Heart left ventricle (tissue), 16 donors: Measurements from ENCODE around the gene GBX2. TPM values are rescaled to one million over a fixed set of nuclear protein-coding genes. Genes with fewer than 3 reads are reported as not detected.

ENCODE experiments used
- ATAC-seq, 4 donors: fragments of 200-7000 bp; cut with Tn5 transposase; one replicate each; pipeline ENCODE4 v1.9.1; 2020 to 2022; ENCODE audit warnings: moderate library complexity in 4 of 4, mild to moderate bottlenecking in 3 of 4, moderate number of reproducible peaks in 1 of 4
- DNase-seq, 5 donors: peaks; one replicate each; pipeline ENCODE4 v3.0.0-alpha.2; 2020
- H3K27ac ChIP-seq, 12 donors: fragments of 200-600 bp; sonication (generic) in 4 of 12; one replicate each; pipeline versions ENCODE4 v1.5.0 to v1.8.0; 2016 to 2022; ENCODE audit warnings: mild to moderate bottlenecking in 2 of 12
- H3K27me3 ChIP-seq, 9 donors: fragments of 200-600 bp; sonication (generic) in 2 of 9; one replicate each; pipeline versions ENCODE4 v1.5.1 to v1.8.0; 2016 to 2022; ENCODE audit warnings: mild to moderate bottlenecking in 3 of 9
- H3K36me3 ChIP-seq, 9 donors: fragments of 200-600 bp; sonication (generic) in 2 of 9; one replicate each; pipeline versions ENCODE4 v1.5.0 to v1.8.0; 2018 to 2022; ENCODE audit warnings: mild to moderate bottlenecking in 2 of 9
- H3K4me1 ChIP-seq, 12 donors: fragments of 200-600 bp; sonication (generic) in 4 of 12; one replicate each; pipeline versions ENCODE4 v1.5.0 to v1.8.0; 2016 to 2022; ENCODE audit warnings: mild to moderate bottlenecking in 3 of 12
- H3K4me3 ChIP-seq, 12 donors: fragments of 200-600 bp; sonication (generic) in 4 of 12; one replicate each; pipeline versions ENCODE4 v1.5.0 to v1.8.0; 2017 to 2022; ENCODE audit warnings: mild to moderate bottlenecking in 9 of 12, moderate library complexity in 4 of 12
- H3K9me3 ChIP-seq, 12 donors: fragments of 200-600 bp; sonication (generic) in 4 of 12; one replicate each; pipeline versions ENCODE4 v1.5.0 to v1.8.0; 2016 to 2022; ENCODE audit warnings: mild to moderate bottlenecking in 1 of 12
- POLR2A ChIP-seq, 2 donors: fragments of 450-650 bp; IDR thresholded peaks; one replicate each; pipeline ENCODE4 v1.6.1; 2017; ENCODE audit warnings: antibody characterized with exemption in 2 of 2, mild to moderate bottlenecking in 2 of 2, moderate library complexity in 2 of 2
- WGBS, 4 donors: extraction: QIAGEN DNeasy Blood & Tissue Kit in 2 of 4; methylation state at CpG; one replicate each; pipeline versions ENCODE4 v1.1.5 to v1.1.7; 2013 to 2018; 5-methylcytosine and 5-hydroxymethylcytosine counted together
- intact Hi-C, 10 donors: fragments of 100-400 bp; cut with DNase I; formaldehyde crosslinking; loops; one replicate each; pipeline versions ENCODE4 v1.11.1 to v1.14.2; 2022
- polyA plus RNA-seq, 2 donors: library from polyadenylated mRNA; stranded (reverse); fragments of 200-250 nt; gene quantifications; one replicate each; pipeline ENCODE4 v1.2.3, GENCODE V29; 2013
- total RNA-seq, 9 donors: library from RNA; depleted of rRNA in 2 of 9; stranded (reverse); fragments of >200 nt in 2 of 9; fragmentation: NEBNext Ultra II Directional in 3 of 9; extraction: Animal tissue kit (Norgen Biotek cat#: 25700) in 3 of 9; gene quantifications; one replicate each; pipeline versions ENCODE4 v1.1.0 to v1.2.4, GENCODE V29; 2016 to 2023
- TF ChIP-seq, protein P1 (sequence below), 12 donors: fragments of 200-600 bp; sonication (generic) in 4 of 12; IDR thresholded peaks; one replicate each; pipeline versions ENCODE4 v1.5.0 to v1.8.0; 2018 to 2022; ENCODE audit warnings: antibody characterized with exemption in 12 of 12, mild to moderate bottlenecking in 5 of 12
- donor health status: ischemic (EF 13 %, LVEDD 7.1; RV severe dilation, severe dysfunction).
- donor health status: healthy with polysubstance abuse.
- donor health status: DM: no; HTN: yes; CAD: no.
- donor health status: DM: no; HTN: no; CAD: no.
- donor health status: ischemic (EF 25% LVEDD 6.9; RV normal size, moderate dysfunction).
- donor health status: ischemic (EF 25% LVEDD 5.7; RV mildly dilated, moderate dysfunction).
- donor health status: healthy.
- donor health status: DM: yes; HTN: yes; CAD: no.
- donor health status: ischemic (EF 35%, LVEDD 5.7; RV mildly dilated, moderate dysfunction).
- donor health status: nonischemic (EF 11% LVEDD 7.7; RV severe dilation, severe dysfunction).
- donor health status: DM: yes; HTN: yes; CAD: no.
- donor health status: PGD.
- donor health status: ischemic (EF 29% LVEDD 5.4; RV normal size, mild dysfunction).
- donor health status: nonischemic (EF 23%, LVEDD 6.1; RV moderate dilation, normal function).

GBX2 gene
- total and polyA plus RNA-seq, 11 donors = 0.15 to 0.55 (median 0.17) TPM; not detected in 8

DNA sequence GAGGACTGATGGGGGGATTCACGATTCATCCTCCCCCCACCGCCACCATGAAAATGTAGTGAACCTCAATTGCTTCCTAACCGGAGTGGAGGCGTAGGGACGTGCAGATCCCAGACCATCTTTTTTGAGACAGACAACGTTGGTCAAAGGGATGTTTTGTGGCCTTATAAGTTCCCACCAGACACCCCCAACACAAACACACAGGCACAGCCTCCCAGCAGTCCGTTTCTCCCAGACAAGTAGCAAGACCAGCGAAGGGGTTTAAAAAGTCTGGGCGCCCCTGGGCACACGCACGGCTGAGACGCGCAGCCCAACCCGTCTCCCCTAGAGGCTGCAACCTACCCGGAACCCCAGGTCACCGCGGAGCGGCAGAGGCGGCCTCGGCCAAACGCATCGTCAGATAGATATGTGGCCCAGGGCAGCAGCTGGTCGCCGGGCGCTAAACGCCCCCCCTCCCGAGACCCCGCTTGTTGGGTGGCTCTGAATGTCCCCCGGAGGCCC, 1.3 kb downstream of the GBX2 start:
- Histone ChIP-seq H3K9me3 (no peaks in the 10 kb centered on the region), H3K27ac (no peak overlapping the region), H3K27me3 (peaks cover 73 to 100% (median 99%) of the 10 kb centered on the region in 9 donors), H3K4me1 (peaks cover 18 to 69% (median 41%) of the 10 kb centered on the region in 12 donors), H3K36me3 (no peaks in the 10 kb centered on the region), H3K4me3 (peak overlapping the region; percentile 16 to 49 (median 40))
- no peak for TF ChIP-seq POLR2A (IDR thresholded peaks at IDR 0.05)
- TF ChIP-seq, protein P1, sequence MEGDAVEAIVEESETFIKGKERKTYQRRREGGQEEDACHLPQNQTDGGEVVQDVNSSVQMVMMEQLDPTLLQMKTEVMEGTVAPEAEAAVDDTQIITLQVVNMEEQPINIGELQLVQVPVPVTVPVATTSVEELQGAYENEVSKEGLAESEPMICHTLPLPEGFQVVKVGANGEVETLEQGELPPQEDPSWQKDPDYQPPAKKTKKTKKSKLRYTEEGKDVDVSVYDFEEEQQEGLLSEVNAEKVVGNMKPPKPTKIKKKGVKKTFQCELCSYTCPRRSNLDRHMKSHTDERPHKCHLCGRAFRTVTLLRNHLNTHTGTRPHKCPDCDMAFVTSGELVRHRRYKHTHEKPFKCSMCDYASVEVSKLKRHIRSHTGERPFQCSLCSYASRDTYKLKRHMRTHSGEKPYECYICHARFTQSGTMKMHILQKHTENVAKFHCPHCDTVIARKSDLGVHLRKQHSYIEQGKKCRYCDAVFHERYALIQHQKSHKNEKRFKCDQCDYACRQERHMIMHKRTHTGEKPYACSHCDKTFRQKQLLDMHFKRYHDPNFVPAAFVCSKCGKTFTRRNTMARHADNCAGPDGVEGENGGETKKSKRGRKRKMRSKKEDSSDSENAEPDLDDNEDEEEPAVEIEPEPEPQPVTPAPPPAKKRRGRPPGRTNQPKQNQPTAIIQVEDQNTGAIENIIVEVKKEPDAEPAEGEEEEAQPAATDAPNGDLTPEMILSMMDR (IDR thresholded peaks at IDR 0.05) = no peak
- ATAC-seq (no peak), DNase-seq (no peak)
- WGBS, 4 donors = 2 to 7% (median 4%) methylated on average over 6 to 29 of the region's 29 CpGs
- intact Hi-C loops = loop anchor here in 2 of 10 donors (5.0 kb wide), 2 partner anchors 375 to 390 kb away; no protein-coding TSS in a partner anchor

- Histone ChIP-seq H3K9me3 (no peaks in the 10 kb centered on the region), H3K27me3 (peaks cover 70 to 100% (median 100%) of the 10 kb centered on the region in 9 donors), H3K4me1 (peaks cover 18 to 62% (median 39%) of the 10 kb centered on the region in 12 donors), H3K4me3 (peak overlapping the region in 8 of 12 donors; percentile 9 to 49 (median 36)), H3K36me3 (no peaks in the 10 kb centered on the region), H3K27ac (no peak overlapping the region)
- intact Hi-C loops = loop anchor here in 2 of 10 donors (5.0 kb wide), 2 partner anchors 374 to 389 kb away; no protein-coding TSS in a partner anchor
- DNase-seq (no peak), ATAC-seq (no peak)
- 6 to 8% (median 6%) methylated on average over 37 to 58 of the region's 58 CpGs for WGBS, 4 donors
- TF ChIP-seq, protein P1 (IDR thresholded peaks at IDR 0.05) = no peak
- no peak for TF ChIP-seq POLR2A (IDR thresholded peaks at IDR 0.05)
Observed at GRCh38 chr2:236165842-236166795, 2.1 kb downstream of the GBX2 start.

DNA sequence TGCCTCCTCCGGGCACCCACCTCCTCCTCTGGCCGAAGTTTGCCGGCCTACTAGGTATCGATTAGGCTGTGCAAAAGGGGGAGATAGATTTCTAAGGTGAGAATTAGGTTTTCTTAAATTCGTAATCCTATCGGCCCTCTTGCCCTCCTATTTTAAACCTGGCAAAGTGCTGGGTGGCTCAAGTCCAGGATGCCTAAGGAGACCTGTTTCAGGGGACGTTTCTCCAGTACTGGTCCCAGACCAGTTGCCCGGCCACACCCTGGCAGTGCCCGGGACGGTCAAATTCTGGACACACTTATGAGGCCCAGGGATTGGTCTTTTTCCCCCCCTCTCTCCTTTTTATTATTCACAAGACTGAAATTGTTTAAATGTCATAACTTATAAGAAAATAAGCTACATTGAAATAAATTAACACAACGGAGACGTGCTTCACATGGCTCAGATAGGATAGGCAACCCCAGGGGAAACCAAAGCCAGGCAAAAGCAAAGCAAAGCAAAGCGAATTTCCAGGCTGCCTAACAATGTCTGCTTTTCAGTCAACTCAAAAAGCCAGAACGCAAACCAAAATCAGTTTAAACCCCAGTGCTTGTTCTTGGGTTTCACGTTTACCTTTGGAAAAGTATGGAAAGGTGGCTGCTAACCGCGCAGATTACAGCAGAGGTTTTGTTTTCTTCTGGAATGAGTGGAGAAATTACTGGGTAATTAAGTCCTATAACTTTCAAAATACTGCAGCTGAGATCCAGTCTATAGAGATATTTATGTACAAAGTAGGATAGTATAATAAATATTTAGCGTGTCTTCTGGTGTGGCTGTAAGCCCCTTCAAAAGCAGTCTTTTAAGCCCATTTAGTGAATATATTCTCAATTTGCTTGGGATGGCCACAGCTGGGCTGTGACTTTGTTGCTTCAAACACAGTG, 3.0 kb downstream of the GBX2 start:
- WGBS, 4 donors = 19 to 30% (median 26%) methylated on average over 18 of the region's 18 CpGs
- ATAC-seq (no peak), DNase-seq (no peak)
- peaks cover 18 to 62% (median 39%) of the 10 kb centered on the region in 12 donors for H3K4me1 ChIP-seq
- TF ChIP-seq POLR2A (IDR thresholded peaks at IDR 0.05) = no peak
- TF ChIP-seq, protein P1 (IDR thresholded peaks at IDR 0.05) = no peak
- H3K9me3 ChIP-seq = no peaks in the 10 kb centered on the region
- no peak overlapping the region for H3K27ac ChIP-seq
- intact Hi-C loops = loop anchor here in 2 of 10 donors (5.0 kb wide), 2 partner anchors 373 to 388 kb away; no protein-coding TSS in a partner anchor
- H3K27me3 ChIP-seq = peaks cover 62 to 100% (median 99%) of the 10 kb centered on the region in 9 donors
- no peaks in the 10 kb centered on the region for H3K36me3 ChIP-seq
- H3K4me3 ChIP-seq = peak overlapping the region in 9 of 12 donors; percentile 14 to 56 (median 47)
